Body of pancreas (tissue), 4 donors: Measurements from ENCODE around the gene SLC24A3.

ENCODE experiments used
- POLR2A ChIP-seq, 3 donors: fragments of 450-650 bp; IDR thresholded peaks; one replicate each; pipeline ENCODE4 v1.6.1; 2016; ENCODE audit warnings: antibody characterized with exemption in 3 of 3, mild to moderate bottlenecking in 2 of 3
- TF ChIP-seq, protein P1 (sequence below), 7 experiments: fragments of 450-650 bp in 4 of 7; fragments of 200-600 bp in 3 of 7; sonication (generic) in 3 of 7; IDR thresholded peaks; one replicate each; pipeline ENCODE4 v1.5.1; 2016 to 2019; ENCODE audit warnings: antibody characterized with exemption in 7 of 7

DNA sequence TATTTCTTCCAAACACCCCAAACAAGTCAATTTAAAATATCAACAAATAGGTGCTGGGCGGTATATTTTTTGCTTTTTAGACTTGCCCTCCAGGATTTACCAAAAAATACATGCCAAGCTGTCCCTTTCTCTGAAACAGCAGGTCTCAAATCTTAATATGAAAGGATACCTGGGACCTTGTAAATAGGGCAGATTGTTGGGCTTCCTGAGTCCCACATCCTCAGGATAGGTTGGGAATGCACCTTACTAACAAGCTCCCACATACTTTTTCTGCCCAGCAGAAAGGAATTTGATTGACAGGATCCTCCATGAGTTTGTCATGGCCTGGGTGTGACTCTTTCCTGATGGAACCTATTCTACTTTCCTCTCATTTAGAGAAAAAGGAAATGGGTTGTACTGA is 4.9 kb upstream of the SLC24A3 start:
- TF ChIP-seq, protein P1, sequence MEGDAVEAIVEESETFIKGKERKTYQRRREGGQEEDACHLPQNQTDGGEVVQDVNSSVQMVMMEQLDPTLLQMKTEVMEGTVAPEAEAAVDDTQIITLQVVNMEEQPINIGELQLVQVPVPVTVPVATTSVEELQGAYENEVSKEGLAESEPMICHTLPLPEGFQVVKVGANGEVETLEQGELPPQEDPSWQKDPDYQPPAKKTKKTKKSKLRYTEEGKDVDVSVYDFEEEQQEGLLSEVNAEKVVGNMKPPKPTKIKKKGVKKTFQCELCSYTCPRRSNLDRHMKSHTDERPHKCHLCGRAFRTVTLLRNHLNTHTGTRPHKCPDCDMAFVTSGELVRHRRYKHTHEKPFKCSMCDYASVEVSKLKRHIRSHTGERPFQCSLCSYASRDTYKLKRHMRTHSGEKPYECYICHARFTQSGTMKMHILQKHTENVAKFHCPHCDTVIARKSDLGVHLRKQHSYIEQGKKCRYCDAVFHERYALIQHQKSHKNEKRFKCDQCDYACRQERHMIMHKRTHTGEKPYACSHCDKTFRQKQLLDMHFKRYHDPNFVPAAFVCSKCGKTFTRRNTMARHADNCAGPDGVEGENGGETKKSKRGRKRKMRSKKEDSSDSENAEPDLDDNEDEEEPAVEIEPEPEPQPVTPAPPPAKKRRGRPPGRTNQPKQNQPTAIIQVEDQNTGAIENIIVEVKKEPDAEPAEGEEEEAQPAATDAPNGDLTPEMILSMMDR (IDR thresholded peaks at IDR 0.05), result no peak
- no peak for TF ChIP-seq POLR2A (IDR thresholded peaks at IDR 0.05)
